ENCODE measurements around the gene ABTB2. TPM values are rescaled to one million over a fixed set of nuclear protein-coding genes. Genes with fewer than 3 reads are reported as not detected.

Gene ABTB2
- polyA plus RNA-seq, 1 experiment, result 6.3 TPM

DNA sequence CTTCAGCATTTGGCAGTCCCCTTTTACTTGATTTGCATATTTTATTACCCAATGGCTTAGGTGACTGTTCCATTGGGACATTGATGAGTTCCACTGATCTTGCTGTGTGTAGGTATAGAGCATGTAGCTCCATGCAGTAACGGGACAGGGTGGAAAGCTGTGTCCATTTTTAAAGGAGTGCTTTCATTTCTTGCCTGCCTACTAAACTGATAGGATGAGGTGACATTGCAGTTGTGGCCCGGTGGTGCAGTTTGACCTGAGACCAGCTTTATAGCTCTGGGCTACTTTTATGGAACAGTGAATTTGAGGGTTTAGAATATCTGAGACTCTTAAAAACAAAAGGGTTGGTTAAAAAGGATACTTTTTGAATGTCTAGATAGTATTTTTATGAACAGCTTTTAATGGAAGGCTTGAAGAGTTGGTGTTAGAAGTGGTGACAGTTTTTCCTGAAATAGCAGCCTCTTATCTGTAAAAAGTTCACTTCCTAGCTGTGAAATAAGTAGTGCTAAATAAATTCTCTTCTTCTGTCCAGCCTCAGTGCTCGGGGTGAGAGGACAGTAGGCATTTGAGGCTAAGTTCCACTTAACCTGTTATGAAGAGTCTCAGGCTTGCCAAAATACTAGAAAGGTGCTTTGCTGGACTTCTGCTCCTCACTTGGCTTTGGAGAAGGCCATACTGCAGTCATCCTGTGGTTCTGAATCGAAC is 225.4 kb downstream of the ABTB2 start:
- Histone ChIP-seq H3K36me3 (ENCODE audit: control insufficient read depth, insufficient read depth, low read length) (peaks cover 37% of the 10 kb centered on the region), H3K4me3 (ENCODE audit: low read depth, low read length) (no peak overlapping the region), H3K27me3 (ENCODE audit: control insufficient read depth, insufficient read depth, low read length) (no peaks in the 10 kb centered on the region)
- CTCF ChIA-PET, result interaction anchor here (1.0 to 1.5 kb wide), 3 partner anchors 9 to 19 kb away, joined by 3 to 4 read pairs (median 3); no protein-coding TSS in a partner anchor
- no peak for TF ChIP-seq CTCF (IDR thresholded peaks at IDR 0.05; ENCODE audit: insufficient read depth, low read depth, low read length)
- no peak for DNase-seq (ENCODE audit: low read depth)
- POLR2A ChIA-PET, result no interaction called here

- peaks cover 18% of the 10 kb centered on the region for H3K36me3 ChIP-seq (ENCODE audit: control insufficient read depth, insufficient read depth, low read length)
- CTCF ChIA-PET, result no interaction called here
These were observed 229.0 kb downstream of the ABTB2 start for GRCh38 chr11:34128824-34129223.

GRCh38 chr11:34126959-34127848 is 230.6 kb downstream of the ABTB2 start:
- TF ChIP-seq CTCF (IDR thresholded peaks at IDR 0.05; ENCODE audit: insufficient read depth, low read depth, low read length), result no peak
- Histone ChIP-seq H3K4me3 (ENCODE audit: low read depth, low read length) (no peak overlapping the region), H3K27me3 (ENCODE audit: control insufficient read depth, insufficient read depth, low read length) (no peaks in the 10 kb centered on the region), H3K36me3 (ENCODE audit: control insufficient read depth, insufficient read depth, low read length) (peaks cover 22% of the 10 kb centered on the region)
- DNase-seq (ENCODE audit: low read depth), result no peak
- CTCF ChIA-PET, result interaction anchor here (1.4 to 2.1 kb wide), 2 partner anchors 13 to 47 kb away, joined by 3 to 5 read pairs; no protein-coding TSS in a partner anchor
- POLR2A ChIA-PET, result no interaction called here

More at GRCh38 chr11:34128824-34129223, 229.0 kb downstream of the ABTB2 start:
- Histone ChIP-seq H3K27me3 (ENCODE audit: control insufficient read depth, insufficient read depth, low read length) (no peaks in the 10 kb centered on the region), H3K4me3 (ENCODE audit: low read depth, low read length) (no peak overlapping the region)
- no peak for TF ChIP-seq CTCF (IDR thresholded peaks at IDR 0.05; ENCODE audit: insufficient read depth, low read depth, low read length)
- POLR2A ChIA-PET, result no interaction called here
- DNase-seq (ENCODE audit: low read depth), result no peak

- no peak overlapping the region for H3K4me3 ChIP-seq (ENCODE audit: low read depth, low read length)
- POLR2A ChIA-PET, result no interaction called here
- H3K36me3 ChIP-seq (ENCODE audit: control insufficient read depth, insufficient read depth, low read length), result peaks cover 20% of the 10 kb centered on the region
- no peak for DNase-seq (ENCODE audit: low read depth)
- TF ChIP-seq CTCF (IDR thresholded peaks at IDR 0.05; ENCODE audit: insufficient read depth, low read depth, low read length), result no peak
- H3K27me3 ChIP-seq (ENCODE audit: control insufficient read depth, insufficient read depth, low read length), result no peaks in the 10 kb centered on the region
- CTCF ChIA-PET, result no interaction called here
These were observed 232.7 kb downstream of the ABTB2 start for GRCh38 chr11:34124885-34125668.

Measured in BJ (cell line).